ENCODE measurements around the gene ZC3H7A.

The ZC3H7A gene

GRCh38 chr16:11801481-11802021, 4.5 kb upstream of the ZC3H7A start:
- no peak for TF ChIP-seq CTCF (conservative IDR thresholded peaks at IDR 0.05; ENCODE audit: low read depth)

GRCh38 chr16:11800382-11800718, 3.3 kb upstream of the ZC3H7A start:
- TF ChIP-seq CTCF (conservative IDR thresholded peaks at IDR 0.05; ENCODE audit: low read depth): no peak
- H3K27ac ChIP-seq: peak overlapping the region; percentile 95
- CTCF ChIA-PET: interaction anchor here (0.7 kb wide), 1 partner anchor 403 kb away, joined by 4 read pairs; no protein-coding TSS in a partner anchor
- no peak for DNase-seq (ENCODE audit: low spot score)
- POLR2A ChIA-PET (ENCODE audit: low non-redundant PET): interaction anchor here (0.6 kb wide), 1 partner anchor 54 kb away, joined by 9 read pairs; no protein-coding TSS in a partner anchor

More at GRCh38 chr16:11801481-11802021, 4.5 kb upstream of the ZC3H7A start:
- peak overlapping the region; percentile 95 for H3K27ac ChIP-seq
- DNase-seq (ENCODE audit: low spot score): peak; percentile 72
- ChIA-PET POLR2A (ENCODE audit: low non-redundant PET) (no interaction called here), CTCF (no interaction called here)

- TF ChIP-seq CTCF (conservative IDR thresholded peaks at IDR 0.05; ENCODE audit: low read depth): no peak
- DNase-seq (ENCODE audit: low spot score): no peak
- POLR2A ChIA-PET (ENCODE audit: low non-redundant PET): interaction anchor here (0.6 kb wide), 1 partner anchor 54 kb away, joined by 9 read pairs; no protein-coding TSS in a partner anchor
- H3K27ac ChIP-seq: peak overlapping the region; percentile 95
- CTCF ChIA-PET: interaction anchor here (0.7 kb wide), 1 partner anchor 402 kb away, joined by 4 read pairs; no protein-coding TSS in a partner anchor
Observed at GRCh38 chr16:11799509-11800381, 2.7 kb upstream of the ZC3H7A start.

GRCh38 chr16:11799017-11799381, 1.9 kb upstream of the ZC3H7A start:
- TF ChIP-seq CTCF (conservative IDR thresholded peaks at IDR 0.05; ENCODE audit: low read depth): no peak
- CTCF ChIA-PET: interaction anchor here (0.7 kb wide), 1 partner anchor 36 kb away, joined by 3 read pairs; no protein-coding TSS in a partner anchor
- DNase-seq (ENCODE audit: low spot score): no peak
- H3K27ac ChIP-seq: peak overlapping the region; percentile 95
- POLR2A ChIA-PET (ENCODE audit: low non-redundant PET): no interaction called here

- DNase-seq (ENCODE audit: low spot score): peak; percentile 13
- POLR2A ChIA-PET (ENCODE audit: low non-redundant PET): interaction anchor here (0.6 to 1.2 kb wide), 2 partner anchors 12 to 48 kb away, joined by 4 to 5 read pairs; no protein-coding TSS in a partner anchor
- TF ChIP-seq CTCF (conservative IDR thresholded peaks at IDR 0.05; ENCODE audit: low read depth): no peak
- H3K27ac ChIP-seq: peak overlapping the region; percentile 95
- CTCF ChIA-PET: interaction anchor here (0.5 to 0.7 kb wide), 2 partner anchors 27 to 852 kb away, joined by 3 to 4 read pairs; no protein-coding TSS in a partner anchor
Observed at GRCh38 chr16:11797957-11798299, 870 bp upstream of the ZC3H7A start.

All from RWPE1 (cell line).